Endothelial cell of umbilical vein (primary cell): ENCODE measurements around the gene LAPTM4A. TPM values are rescaled to one million over a fixed set of nuclear protein-coding genes. Genes with fewer than 3 reads are reported as not detected.
"Not testable (repeated sequence)": the region's sequence is repeated elsewhere in the genome, so short reads cannot be mapped to it uniquely, and the experiment has no call there.

Experiments used
- BruUV-seq: library from RNA; stranded (reverse); fragments of 400-500 nt; replicated peaks from 2 replicates; lab custom pipeline; 2021; lab: Mats Ljungman, UMichigan
- CTCF ChIA-PET: fragments of 300-600, 350-600 bp; sonication (Branson Sonifier 250); formaldehyde crosslinking; loops from one replicate; lab custom pipeline; 2021; ENCODE audit warnings: antibody characterized with exemption, inconsistent platforms; lab: Charles Lee
- POLR2A ChIA-PET: fragments of 300-600, 350-600 bp; sonication (Branson Sonifier 250); formaldehyde crosslinking; loops from one replicate; lab custom pipeline; 2021; ENCODE audit warnings: antibody characterized with exemption, inconsistent platforms; lab: Charles Lee
- DNase-seq: peaks from one replicate; pipeline ENCODE4 v3.0.0-alpha.2; 2011; ENCODE audit warnings: low read depth, low spot score
- FAIRE-seq: peaks from 2 replicates; lab custom pipeline; 2011; peaks lifted over from hg19 to GRCh38; lab: Jason Lieb, UNC
- H2AFZ ChIP-seq: 2 replicates; pipeline ENCODE4 v1.6.0; 2012; ENCODE audit warnings: low read depth, low read length, control low read depth, inconsistent platforms
- H3K27ac ChIP-seq: 2 replicates; pipeline ENCODE4 v1.5.1; 2011; ENCODE audit warnings: low read depth, mild to moderate bottlenecking, control low read depth, low read length, moderate library complexity; ENCODE audit not compliant: insufficient read depth
- H3K27me3 ChIP-seq, 2 experiments: 2 replicates each; pipeline versions ENCODE4 v1.6.0 to v1.6.1; 2011; ENCODE audit warnings: low read length in 2 of 2, mixed read lengths in 1 of 2; ENCODE audit not compliant: control insufficient read depth in 2 of 2, insufficient read depth in 2 of 2
- H3K36me3 ChIP-seq, 2 experiments: 2 replicates in 1 of 2; 3 replicates in 1 of 2; pipeline ENCODE4 v1.5.1; 2011; ENCODE audit warnings: low read length in 2 of 2, mild to moderate bottlenecking in 1 of 2, moderate library complexity in 1 of 2; ENCODE audit not compliant: control insufficient read depth in 2 of 2, insufficient read depth in 2 of 2; ENCODE audit errors: extremely low read depth in 1 of 2
- H3K4me1 ChIP-seq: 3 replicates; pipeline ENCODE4 v1.5.1; 2011; ENCODE audit warnings: mild to moderate bottlenecking, low read length; ENCODE audit not compliant: control insufficient read depth, insufficient read depth; ENCODE audit errors: extremely low read depth
- H3K4me2 ChIP-seq: 2 replicates; pipeline ENCODE4 v1.6.1; 2011; ENCODE audit warnings: low read length, control low read depth, mixed read lengths; ENCODE audit not compliant: insufficient read depth
- H3K4me3 ChIP-seq, 3 experiments: fragments of 200-600 bp in 1 of 3; sonication (generic), shearing (Covaris generic) in 1 of 3; replicated peaks in 1 of 3; 2 replicates each; pipeline ENCODE4 v1.5.1; 2011 to 2016; ENCODE audit warnings: control low read depth in 3 of 3, low read length in 3 of 3, mild to moderate bottlenecking in 2 of 3, inconsistent platforms in 1 of 3, low read depth in 1 of 3, moderate library complexity in 1 of 3; ENCODE audit not compliant: insufficient read depth in 1 of 3
- H3K79me2 ChIP-seq: 2 replicates; pipeline ENCODE4 v1.6.0; 2012; ENCODE audit warnings: low read length, inconsistent platforms; ENCODE audit not compliant: control insufficient read depth, insufficient read depth
- H3K9ac ChIP-seq: replicated peaks from 2 replicates; pipeline ENCODE3; 2011; ENCODE audit warnings: low read length, control low read depth; ENCODE audit not compliant: insufficient read depth; ENCODE audit errors: extremely low read depth
- H3K9me1 ChIP-seq: replicated peaks from 3 replicates; pipeline ENCODE4 v1.6.0; 2011; ENCODE audit warnings: mild to moderate bottlenecking, low read length; ENCODE audit not compliant: control insufficient read depth, insufficient read depth; ENCODE audit errors: extremely low read depth
- H3K9me3 ChIP-seq: replicated peaks from 2 replicates; pipeline ENCODE4 v1.5.1; 2012; ENCODE audit warnings: low read length, inconsistent platforms; ENCODE audit not compliant: control insufficient read depth, insufficient read depth
- H4K20me1 ChIP-seq: replicated peaks from 2 replicates; pipeline ENCODE3; 2011; ENCODE audit warnings: mild to moderate bottlenecking, low read length; ENCODE audit not compliant: control insufficient read depth, insufficient read depth; ENCODE audit errors: extremely low read depth
- dilution Hi-C: fragments of 300-500 bp; cut with MboI; formaldehyde crosslinking; loops from one replicate; pipeline ENCODE4 v1.15.0; 2019; ENCODE audit warnings: low sequenced_read_pairs; ENCODE audit not compliant: extremely low pct_ligation_motif_present
- intact Hi-C: fragments of 100-400 bp; cut with micrococcal nuclease; formaldehyde crosslinking; loops from one replicate; pipeline ENCODE4 v1.10.0; 2022
- polyA plus RNA-seq, 4 experiments: library from polyadenylated mRNA; depleted of rRNA in 3 of 4; stranded (reverse) in 3 of 4; unstranded in 1 of 4; fragments of >200 nt; gene quantifications; 2 replicates each; pipeline versions ENCODE4 v1.2.1 to v1.2.3, GENCODE V29; 2011 to 2012; ENCODE audit warnings: missing spikeins in 1 of 4
- total RNA-seq: library from RNA; stranded (reverse); gene quantifications from 2 replicates; pipeline ENCODE4 v1.2.3, GENCODE V29; 2021

The LAPTM4A gene
- total and polyA plus RNA-seq, 2 donors (not counting 3 experiments of a cell fraction or from before 2014, with no cell fraction given), result 155 to 427 TPM

DNA sequence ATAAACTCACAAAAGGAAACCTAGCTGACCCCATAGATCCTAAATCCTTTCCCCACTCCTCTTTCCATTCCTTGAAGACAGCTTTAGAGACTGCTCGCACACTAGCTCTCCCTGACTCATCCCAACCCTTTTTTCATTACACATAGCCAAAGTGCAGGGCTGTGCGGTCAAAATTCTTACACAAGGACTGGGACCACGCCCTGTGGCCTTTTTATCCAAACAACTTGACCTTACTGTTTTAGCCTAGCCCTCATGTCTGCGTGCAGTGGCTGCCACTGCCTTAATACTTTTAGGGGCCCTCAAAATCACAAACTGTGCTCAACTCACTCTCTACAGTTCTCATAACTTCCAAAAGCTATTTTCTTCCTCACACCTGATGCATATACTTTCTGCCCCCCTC is 34.5 kb upstream of the LAPTM4A start:
- H2AFZ ChIP-seq, H3K27ac ChIP-seq, H3K4me2 ChIP-seq, dilution Hi-C loops, FAIRE-seq, H3K36me3 ChIP-seq, H3K4me3 ChIP-seq, H3K9ac ChIP-seq, H3K9me3 ChIP-seq, H3K9me1 ChIP-seq, BruUV-seq, H4K20me1 ChIP-seq, H3K79me2 ChIP-seq, H3K4me1 ChIP-seq, intact Hi-C loops, DNase-seq, POLR2A ChIA-PET: not testable (repeated sequence)
- peaks cover 5 to 11% of the 10 kb centered on the region in 2 experiments for H3K27me3 ChIP-seq
- CTCF ChIA-PET, result interaction anchor here (0.9 kb wide), 1 partner anchor 9 kb away, joined by 3 read pairs; no protein-coding TSS in a partner anchor

DNA sequence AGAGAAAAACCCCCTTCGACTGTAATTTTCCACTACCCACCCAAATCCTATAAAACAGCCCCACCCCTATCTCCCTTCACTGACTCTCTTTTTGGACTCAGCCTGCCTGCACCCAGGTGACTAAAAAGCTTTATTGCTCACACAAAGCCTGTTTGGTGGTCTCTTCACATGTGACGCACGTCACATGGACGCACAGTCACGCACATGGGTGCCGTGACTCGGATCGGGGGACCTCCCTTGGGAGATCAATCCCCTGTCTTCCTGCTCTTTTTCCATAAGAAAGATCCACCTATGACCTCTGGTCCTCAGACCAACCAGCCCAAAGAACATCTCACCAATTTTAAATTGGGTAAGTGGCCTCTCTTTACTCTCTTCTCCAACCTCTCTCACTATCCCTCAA is 31.4 kb upstream of the LAPTM4A start:
- H3K36me3 ChIP-seq, POLR2A ChIA-PET, H3K4me1 ChIP-seq, H3K79me2 ChIP-seq, H4K20me1 ChIP-seq, H3K4me3 ChIP-seq, H3K9me1 ChIP-seq, FAIRE-seq, H3K4me2 ChIP-seq, H3K9me3 ChIP-seq, H3K27me3 ChIP-seq, H2AFZ ChIP-seq, H3K9ac ChIP-seq, intact Hi-C loops, dilution Hi-C loops, H3K27ac ChIP-seq, DNase-seq, BruUV-seq: not testable (repeated sequence)
- CTCF ChIA-PET, result interaction anchor here (0.8 kb wide), 1 partner anchor 67 kb away, joined by 4 read pairs; no protein-coding TSS in a partner anchor
